GM23338 (cell line): Measurements from ENCODE around the gene MCM3AP.

Source experiments
- ETS1 ChIP-seq: IDR thresholded peaks from 2 replicates; pipeline ENCODE4 v1.6.1; 2016; ENCODE audit warnings: antibody characterized with exemption
- EZH2 ChIP-seq: fragments of 200-600 bp; sonication (generic); IDR thresholded peaks from one replicate; pipeline ENCODE4 v1.8.0; 2017; ENCODE audit warnings: antibody characterized with exemption, mild to moderate bottlenecking, low read depth; ENCODE audit not compliant: unreplicated experiment
- EZH2phosphoT487 ChIP-seq: fragments of 200-600 bp; sonication (generic); IDR thresholded peaks from one replicate; pipeline ENCODE4 v1.8.1; 2018; ENCODE audit warnings: antibody characterized with exemption; ENCODE audit not compliant: unreplicated experiment
- JUNB ChIP-seq: IDR thresholded peaks from one replicate; pipeline ENCODE4 v1.6.1; 2016; ENCODE audit warnings: antibody characterized with exemption; ENCODE audit not compliant: unreplicated experiment
- POLR2AphosphoS5 ChIP-seq: IDR thresholded peaks from 2 replicates; pipeline ENCODE4 v1.6.1; 2016; ENCODE audit warnings: antibody characterized with exemption, low read depth
- ZNF114 ChIP-seq: fragments of 250-450 bp; sonication (Bioruptor Pico); IDR thresholded peaks from 2 replicates; pipeline ENCODE4 v1.5.0; 2020; ENCODE audit warnings: mild to moderate bottlenecking, moderate library complexity
- TF ChIP-seq, protein P1 (sequence below), 2 experiments: fragments of 200-600 bp in 1 of 2; sonication (generic) in 1 of 2; conservative IDR thresholded peaks; 2 replicates each; pipeline versions ENCODE4 v1.5.1 to v1.6.1; 2016 to 2017; ENCODE audit warnings: antibody characterized with exemption in 2 of 2, low read depth in 2 of 2, mild to moderate bottlenecking in 2 of 2, moderate library complexity in 1 of 2
- TF ChIP-seq, protein P2 (sequence below): IDR thresholded peaks from one replicate; pipeline ENCODE4 v1.6.1; 2018; ENCODE audit warnings: antibody characterized with exemption; ENCODE audit not compliant: unreplicated experiment

DNA sequence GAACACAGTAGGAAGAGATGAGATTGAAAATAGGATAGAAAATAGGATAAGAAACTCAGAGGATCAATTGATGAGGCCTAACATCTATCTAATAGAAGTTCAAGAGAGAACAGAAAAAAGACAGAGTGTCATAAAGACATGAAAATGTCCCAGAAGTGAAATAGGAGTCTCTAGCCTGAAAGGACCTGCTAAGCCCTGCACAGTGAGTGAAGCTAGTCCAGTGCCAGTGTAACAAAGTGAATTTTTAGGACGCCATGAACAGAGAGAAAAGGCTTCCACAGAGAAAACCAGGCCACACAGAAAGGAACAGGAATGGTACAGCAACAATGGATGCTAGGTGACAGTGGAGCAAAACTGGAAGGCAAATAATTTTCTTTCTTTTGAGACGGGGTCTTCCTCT is 36.6 kb downstream of the MCM3AP start:
- TF ChIP-seq EZH2, result no peak
- TF ChIP-seq, protein P1, sequence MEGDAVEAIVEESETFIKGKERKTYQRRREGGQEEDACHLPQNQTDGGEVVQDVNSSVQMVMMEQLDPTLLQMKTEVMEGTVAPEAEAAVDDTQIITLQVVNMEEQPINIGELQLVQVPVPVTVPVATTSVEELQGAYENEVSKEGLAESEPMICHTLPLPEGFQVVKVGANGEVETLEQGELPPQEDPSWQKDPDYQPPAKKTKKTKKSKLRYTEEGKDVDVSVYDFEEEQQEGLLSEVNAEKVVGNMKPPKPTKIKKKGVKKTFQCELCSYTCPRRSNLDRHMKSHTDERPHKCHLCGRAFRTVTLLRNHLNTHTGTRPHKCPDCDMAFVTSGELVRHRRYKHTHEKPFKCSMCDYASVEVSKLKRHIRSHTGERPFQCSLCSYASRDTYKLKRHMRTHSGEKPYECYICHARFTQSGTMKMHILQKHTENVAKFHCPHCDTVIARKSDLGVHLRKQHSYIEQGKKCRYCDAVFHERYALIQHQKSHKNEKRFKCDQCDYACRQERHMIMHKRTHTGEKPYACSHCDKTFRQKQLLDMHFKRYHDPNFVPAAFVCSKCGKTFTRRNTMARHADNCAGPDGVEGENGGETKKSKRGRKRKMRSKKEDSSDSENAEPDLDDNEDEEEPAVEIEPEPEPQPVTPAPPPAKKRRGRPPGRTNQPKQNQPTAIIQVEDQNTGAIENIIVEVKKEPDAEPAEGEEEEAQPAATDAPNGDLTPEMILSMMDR (conservative IDR thresholded peaks at IDR 0.05; ENCODE audit: low read depth in 2 of 2), result no peak
- TF ChIP-seq ETS1, result no peak
- no peak for TF ChIP-seq POLR2AphosphoS5
- no peak for TF ChIP-seq EZH2phosphoT487
- no peak for TF ChIP-seq JUNB
- TF ChIP-seq, protein P2, sequence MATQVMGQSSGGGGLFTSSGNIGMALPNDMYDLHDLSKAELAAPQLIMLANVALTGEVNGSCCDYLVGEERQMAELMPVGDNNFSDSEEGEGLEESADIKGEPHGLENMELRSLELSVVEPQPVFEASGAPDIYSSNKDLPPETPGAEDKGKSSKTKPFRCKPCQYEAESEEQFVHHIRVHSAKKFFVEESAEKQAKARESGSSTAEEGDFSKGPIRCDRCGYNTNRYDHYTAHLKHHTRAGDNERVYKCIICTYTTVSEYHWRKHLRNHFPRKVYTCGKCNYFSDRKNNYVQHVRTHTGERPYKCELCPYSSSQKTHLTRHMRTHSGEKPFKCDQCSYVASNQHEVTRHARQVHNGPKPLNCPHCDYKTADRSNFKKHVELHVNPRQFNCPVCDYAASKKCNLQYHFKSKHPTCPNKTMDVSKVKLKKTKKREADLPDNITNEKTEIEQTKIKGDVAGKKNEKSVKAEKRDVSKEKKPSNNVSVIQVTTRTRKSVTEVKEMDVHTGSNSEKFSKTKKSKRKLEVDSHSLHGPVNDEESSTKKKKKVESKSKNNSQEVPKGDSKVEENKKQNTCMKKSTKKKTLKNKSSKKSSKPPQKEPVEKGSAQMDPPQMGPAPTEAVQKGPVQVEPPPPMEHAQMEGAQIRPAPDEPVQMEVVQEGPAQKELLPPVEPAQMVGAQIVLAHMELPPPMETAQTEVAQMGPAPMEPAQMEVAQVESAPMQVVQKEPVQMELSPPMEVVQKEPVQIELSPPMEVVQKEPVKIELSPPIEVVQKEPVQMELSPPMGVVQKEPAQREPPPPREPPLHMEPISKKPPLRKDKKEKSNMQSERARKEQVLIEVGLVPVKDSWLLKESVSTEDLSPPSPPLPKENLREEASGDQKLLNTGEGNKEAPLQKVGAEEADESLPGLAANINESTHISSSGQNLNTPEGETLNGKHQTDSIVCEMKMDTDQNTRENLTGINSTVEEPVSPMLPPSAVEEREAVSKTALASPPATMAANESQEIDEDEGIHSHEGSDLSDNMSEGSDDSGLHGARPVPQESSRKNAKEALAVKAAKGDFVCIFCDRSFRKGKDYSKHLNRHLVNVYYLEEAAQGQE, result no peak
- no peak for TF ChIP-seq ZNF114 (CRISPR knock-in tag)
